SK-N-SH treated with all-trans-retinoic acid at 6 μM for 48 hours (cell line): ENCODE data around the gene SBK2.

Source experiments
- ATAC-seq: fragments of 200-7000 bp; cut with Tn5 transposase; 3 replicates; pipeline ENCODE4 v1.9.1; 2020; ENCODE audit warnings: mild to moderate bottlenecking, moderate library complexity
- CREB5 ChIP-seq: fragments of 250-450 bp; sonication (Bioruptor Pico); IDR thresholded peaks from 2 replicates; pipeline ENCODE4 v1.5.1; 2020; ENCODE audit warnings: low read depth, mild to moderate bottlenecking, moderate library complexity
- CSDC2 ChIP-seq: fragments of 250-450 bp; sonication (Bioruptor Pico); IDR thresholded peaks from 2 replicates; pipeline ENCODE4 v1.5.0; 2020; ENCODE audit warnings: mild to moderate bottlenecking, moderate library complexity
- ESRRG ChIP-seq: fragments of 250-450 bp; sonication (Bioruptor Pico); IDR thresholded peaks from 2 replicates; pipeline ENCODE4 v1.6.1; 2021; ENCODE audit warnings: mild to moderate bottlenecking
- ISL1 ChIP-seq: fragments of 250-450 bp; sonication (Bioruptor Pico); IDR thresholded peaks from 2 replicates; pipeline ENCODE4 v2.1.2; 2022; ENCODE audit warnings: mild to moderate bottlenecking, moderate library complexity
- OSR1 ChIP-seq: fragments of 250-450 bp; sonication (Bioruptor Pico); IDR thresholded peaks from 2 replicates; pipeline ENCODE4 v1.8.0; 2022; ENCODE audit warnings: moderate library complexity, mild to moderate bottlenecking, inconsistent platforms
- PPARA ChIP-seq: fragments of 250-450 bp; sonication (Bioruptor Pico); IDR thresholded peaks from 2 replicates; pipeline ENCODE4 v1.5.0; 2020; ENCODE audit warnings: mild to moderate bottlenecking, borderline replicate concordance
- SNAI2 ChIP-seq: fragments of 250-450 bp; sonication (Bioruptor Pico); IDR thresholded peaks from 2 replicates; pipeline ENCODE4 v1.5.0; 2020; ENCODE audit warnings: mild to moderate bottlenecking, moderate library complexity
- TOX ChIP-seq: fragments of 250-450 bp; sonication (Bioruptor Pico); IDR thresholded peaks from 2 replicates; pipeline ENCODE4 v1.8.0; 2021; ENCODE audit warnings: mild to moderate bottlenecking, moderate library complexity, borderline replicate concordance
- TSHZ2 ChIP-seq: fragments of 250-450 bp; sonication (Bioruptor Pico); IDR thresholded peaks from 2 replicates; pipeline ENCODE4 v1.5.0; 2020; ENCODE audit warnings: mild to moderate bottlenecking, moderate library complexity
- ZC3H10 ChIP-seq: fragments of 250-450 bp; sonication (Bioruptor Pico); IDR thresholded peaks from 2 replicates; pipeline ENCODE4 v1.5.1; 2021; ENCODE audit warnings: mild to moderate bottlenecking, moderate library complexity
- ZFP3 ChIP-seq: fragments of 250-450 bp; sonication (Bioruptor Pico); IDR thresholded peaks from 2 replicates; pipeline ENCODE4 v1.5.0; 2020; ENCODE audit warnings: mild to moderate bottlenecking, moderate library complexity
- ZFP30 ChIP-seq: fragments of 450-650 bp; formaldehyde crosslinking; IDR thresholded peaks from 2 replicates; pipeline ENCODE4 v1.5.0; 2022; ENCODE audit warnings: mild to moderate bottlenecking, moderate library complexity
- ZNF565 ChIP-seq: fragments of 450-650 bp; formaldehyde crosslinking; conservative IDR thresholded peaks from 2 replicates; pipeline ENCODE4 v1.5.0; 2020; ENCODE audit warnings: low read depth, mild to moderate bottlenecking, moderate library complexity
- ZNF8 ChIP-seq: fragments of 450-650 bp; formaldehyde crosslinking; IDR thresholded peaks from 2 replicates; pipeline ENCODE4 v1.5.0; 2020; ENCODE audit warnings: mild to moderate bottlenecking, moderate library complexity
- TF ChIP-seq, protein P1 (sequence below): fragments of 250-450 bp; sonication (Bioruptor Pico); IDR thresholded peaks from 2 replicates; pipeline ENCODE4 v1.8.0; 2021; ENCODE audit warnings: low read depth, mild to moderate bottlenecking, moderate library complexity, borderline replicate concordance
- TF ChIP-seq, protein P2 (sequence below): fragments of 250-450 bp; sonication (Bioruptor Pico); IDR thresholded peaks from 2 replicates; pipeline ENCODE4 v1.5.1; 2021; ENCODE audit warnings: mild to moderate bottlenecking, moderate library complexity

The SBK2 gene

DNA sequence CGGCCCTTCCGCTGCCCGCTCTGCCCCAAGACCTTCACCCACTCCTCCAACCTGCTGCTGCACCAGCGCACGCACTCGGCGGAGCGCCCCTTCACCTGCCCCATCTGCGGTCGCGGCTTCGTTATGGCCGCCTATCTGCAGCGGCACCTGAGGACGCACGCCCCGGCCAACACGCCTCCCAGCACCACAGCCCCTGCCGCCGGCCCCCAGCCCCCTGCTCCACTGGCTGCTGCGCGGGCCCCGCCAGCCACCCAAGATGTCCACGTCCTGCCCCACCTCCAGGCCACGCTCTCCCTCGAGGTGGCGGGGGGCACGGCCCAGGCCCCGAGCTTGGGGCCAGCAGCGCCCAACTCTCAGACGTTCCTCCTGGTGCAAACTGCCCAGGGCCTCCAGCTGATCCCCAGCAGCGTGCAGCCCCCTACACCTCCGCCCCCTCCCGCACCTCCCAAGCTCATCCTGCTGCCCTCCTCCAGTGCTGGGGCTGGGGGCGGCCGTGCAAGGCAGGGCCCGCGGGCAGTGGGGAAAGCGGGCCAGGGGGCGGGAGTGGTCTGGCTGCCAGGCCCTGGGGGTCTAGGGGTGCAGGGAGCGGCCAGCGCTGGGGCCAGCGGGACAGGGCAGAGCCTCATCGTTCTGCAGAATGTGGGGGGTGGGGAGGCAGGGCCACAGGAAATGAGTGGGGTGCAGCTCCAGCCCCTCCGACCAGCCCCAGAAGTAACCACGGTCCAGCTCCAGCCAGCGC lies 53.8 kb downstream of the SBK2 start:
- TF ChIP-seq TOX (CRISPR knock-in tag) (no peak), ZFP30 (no peak), OSR1 (CRISPR knock-in tag) (no peak), ZNF8 (no peak), ZC3H10 (no peak), CSDC2 (CRISPR knock-in tag) (no peak)
- TF ChIP-seq, protein P1, sequence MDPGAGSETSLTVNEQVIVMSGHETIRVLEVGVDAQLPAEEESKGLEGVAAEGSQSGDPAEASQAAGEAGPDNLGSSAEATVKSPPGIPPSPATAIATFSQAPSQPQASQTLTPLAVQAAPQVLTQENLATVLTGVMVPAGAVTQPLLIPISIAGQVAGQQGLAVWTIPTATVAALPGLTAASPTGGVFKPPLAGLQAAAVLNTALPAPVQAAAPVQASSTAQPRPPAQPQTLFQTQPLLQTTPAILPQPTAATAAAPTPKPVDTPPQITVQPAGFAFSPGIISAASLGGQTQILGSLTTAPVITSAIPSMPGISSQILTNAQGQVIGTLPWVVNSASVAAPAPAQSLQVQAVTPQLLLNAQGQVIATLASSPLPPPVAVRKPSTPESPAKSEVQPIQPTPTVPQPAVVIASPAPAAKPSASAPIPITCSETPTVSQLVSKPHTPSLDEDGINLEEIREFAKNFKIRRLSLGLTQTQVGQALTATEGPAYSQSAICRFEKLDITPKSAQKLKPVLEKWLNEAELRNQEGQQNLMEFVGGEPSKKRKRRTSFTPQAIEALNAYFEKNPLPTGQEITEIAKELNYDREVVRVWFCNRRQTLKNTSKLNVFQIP (CRISPR knock-in tag), result no peak
- TF ChIP-seq, protein P2, sequence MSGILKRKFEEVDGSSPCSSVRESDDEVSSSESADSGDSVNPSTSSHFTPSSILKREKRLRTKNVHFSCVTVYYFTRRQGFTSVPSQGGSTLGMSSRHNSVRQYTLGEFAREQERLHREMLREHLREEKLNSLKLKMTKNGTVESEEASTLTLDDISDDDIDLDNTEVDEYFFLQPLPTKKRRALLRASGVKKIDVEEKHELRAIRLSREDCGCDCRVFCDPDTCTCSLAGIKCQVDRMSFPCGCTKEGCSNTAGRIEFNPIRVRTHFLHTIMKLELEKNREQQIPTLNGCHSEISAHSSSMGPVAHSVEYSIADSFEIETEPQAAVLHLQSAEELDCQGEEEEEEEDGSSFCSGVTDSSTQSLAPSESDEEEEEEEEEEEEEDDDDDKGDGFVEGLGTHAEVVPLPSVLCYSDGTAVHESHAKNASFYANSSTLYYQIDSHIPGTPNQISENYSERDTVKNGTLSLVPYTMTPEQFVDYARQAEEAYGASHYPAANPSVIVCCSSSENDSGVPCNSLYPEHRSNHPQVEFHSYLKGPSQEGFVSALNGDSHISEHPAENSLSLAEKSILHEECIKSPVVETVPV, result no peak
- no peak for ATAC-seq

GRCh38 chr19:55482156-55482961 lies 54.6 kb downstream of the SBK2 start:
- ATAC-seq, result no peak
- TF ChIP-seq, protein P1 (CRISPR knock-in tag), result no peak
- no peak for TF ChIP-seq CREB5 (CRISPR knock-in tag)
- no peak for TF ChIP-seq ZFP3 (CRISPR knock-in tag)
- TF ChIP-seq ZNF565 (CRISPR knock-in tag), result no peak
- TF ChIP-seq ZNF8, result no peak
- no peak for TF ChIP-seq TSHZ2
- no peak for TF ChIP-seq ZFP30
- TF ChIP-seq PPARA (CRISPR knock-in tag), result no peak

GRCh38 chr19:55481794-55482155 lies 55.2 kb downstream of the SBK2 start:
- TF ChIP-seq, protein P2, result no peak
- no peak for TF ChIP-seq ESRRG (CRISPR knock-in tag)
- no peak for TF ChIP-seq ISL1 (CRISPR knock-in tag)
- no peak for TF ChIP-seq TSHZ2
- no peak for TF ChIP-seq SNAI2 (CRISPR knock-in tag)
- TF ChIP-seq, all 23 proteins: peak for 0
- ATAC-seq, result no peak
